HepG2 (cell line): Measurements from ENCODE around the gene FAM124A. TPM values are rescaled to one million over a fixed set of nuclear protein-coding genes. Genes with fewer than 3 reads are reported as not detected.

Source experiments
- EEA1 ChIP-seq: sonication (generic); formaldehyde crosslinking; IDR thresholded peaks from 2 replicates; pipeline ENCODE4 v1.5.1; 2020; ENCODE audit warnings: mild to moderate bottlenecking, missing genetic modification reagents, borderline replicate concordance
- GZF1 ChIP-seq: sonication (generic); formaldehyde crosslinking; IDR thresholded peaks from 2 replicates; pipeline ENCODE4 v1.5.1; 2020; ENCODE audit warnings: mild to moderate bottlenecking, missing genetic modification reagents
- KDM5B ChIP-seq: sonication (generic); formaldehyde crosslinking; IDR thresholded peaks from 2 replicates; pipeline ENCODE4 v1.4.0; 2020; ENCODE audit warnings: missing genetic modification reagents, mild to moderate bottlenecking, borderline replicate concordance
- MAZ ChIP-seq, 2 experiments: sonication (generic) in 1 of 2; formaldehyde crosslinking in 1 of 2; IDR thresholded peaks; 2 replicates each; pipeline versions ENCODE4 v1.5.0 to v1.6.1; 2012 to 2020; ENCODE audit warnings: low read depth in 2 of 2, mild to moderate bottlenecking in 2 of 2, borderline replicate concordance in 1 of 2, improper control_type of control experiment in 1 of 2, low read length in 1 of 2, missing genetic modification reagents in 1 of 2, moderate library complexity in 1 of 2
- NCOR1 ChIP-seq: fragments of 200-600 bp; sonication (generic); IDR thresholded peaks from 2 replicates; pipeline ENCODE4 v1.7.0; 2017; ENCODE audit warnings: antibody characterized with exemption, low read length, borderline replicate concordance
- NONO ChIP-seq, 2 experiments: fragments of 450-650 bp in 1 of 2; sonication (generic) in 1 of 2; formaldehyde crosslinking in 1 of 2; IDR thresholded peaks in 1 of 2; conservative IDR thresholded peaks in 1 of 2; 2 replicates each; pipeline versions ENCODE4 v1.6.1 to v1.8.0; 2017 to 2022; ENCODE audit warnings: mild to moderate bottlenecking in 1 of 2, missing genetic modification reagents in 1 of 2, moderate library complexity in 1 of 2
- SNRNP70 ChIP-seq: fragments of 200-400 bp; formaldehyde crosslinking; IDR thresholded peaks from 2 replicates; pipeline ENCODE4 v1.6.1; 2017; ENCODE audit warnings: mild to moderate bottlenecking, low read depth, low read length, moderate library complexity
- SPEN ChIP-seq: sonication (generic); formaldehyde crosslinking; IDR thresholded peaks from 2 replicates; pipeline ENCODE4 v1.5.1; 2020; ENCODE audit warnings: low read depth, mild to moderate bottlenecking, missing genetic modification reagents
- SRY ChIP-seq: sonication (generic); formaldehyde crosslinking; IDR thresholded peaks from 2 replicates; pipeline ENCODE4 v1.8.0; 2022; ENCODE audit warnings: mild to moderate bottlenecking, missing genetic modification reagents
- XRCC5 ChIP-seq: fragments of 200-400 bp; formaldehyde crosslinking; optimal IDR thresholded peaks from 2 replicates; pipeline ENCODE3; 2017; ENCODE audit warnings: mild to moderate bottlenecking, low read length
- ZFP36L1 ChIP-seq: sonication (generic); formaldehyde crosslinking; IDR thresholded peaks from 2 replicates; pipeline ENCODE4 v1.8.0; 2022; ENCODE audit warnings: mild to moderate bottlenecking, missing genetic modification reagents, moderate library complexity
- ZIK1 ChIP-seq: sonication (generic); formaldehyde crosslinking; IDR thresholded peaks from 2 replicates; pipeline ENCODE4 v1.5.0; 2020; ENCODE audit warnings: mild to moderate bottlenecking, low read depth, missing genetic modification reagents, borderline replicate concordance
- ZNF101 ChIP-seq: sonication (generic); formaldehyde crosslinking; IDR thresholded peaks from 2 replicates; pipeline ENCODE4 v1.4.0; 2020; ENCODE audit warnings: mild to moderate bottlenecking, low read depth, missing genetic modification reagents, borderline replicate concordance
- polyA plus RNA-seq, 8 experiments: library from polyadenylated mRNA; depleted of rRNA in 3 of 8; stranded (reverse) in 7 of 8; unstranded in 1 of 8; fragments of >200 nt; fragmentation: Illumina TruSeq in 4 of 8; extraction: Trizol in 4 of 8; gene quantifications; 2 replicates each; pipeline versions ENCODE4 v1.2.1 to v1.2.3, GENCODE V29; 2011 to 2016; ENCODE audit warnings: low read depth in 4 of 8, missing spikeins in 1 of 8, mixed read lengths in 1 of 8; ENCODE audit not compliant: insufficient read depth in 1 of 8
- total RNA-seq, 5 experiments: library from RNA; depleted of rRNA; stranded (reverse); fragments of >200 nt; fragmentation: Illumina TruSeq; extraction: Trizol; gene quantifications; 2 replicates each; pipeline ENCODE4 v1.2.3, GENCODE V29; 2016; ENCODE audit warnings: low read depth in 1 of 5
- TF ChIP-seq, protein P1 (sequence below): sonication (generic); formaldehyde crosslinking; IDR thresholded peaks from 2 replicates; pipeline ENCODE4 v1.4.0; 2020; ENCODE audit warnings: missing genetic modification reagents, borderline replicate concordance
- TF ChIP-seq, protein P2 (sequence below): sonication (generic); formaldehyde crosslinking; IDR thresholded peaks from 2 replicates; pipeline ENCODE4 v1.5.0; 2020; ENCODE audit warnings: missing genetic modification reagents, mild to moderate bottlenecking, borderline replicate concordance
- TF ChIP-seq, protein P3 (sequence below): IDR thresholded peaks from 2 replicates; pipeline ENCODE4 v1.6.1; 2012; ENCODE audit warnings: inconsistent platforms
- TF ChIP-seq, protein P4 (sequence below): sonication (generic); formaldehyde crosslinking; IDR thresholded peaks from 2 replicates; pipeline ENCODE4 v1.4.0; 2020; ENCODE audit warnings: mild to moderate bottlenecking, missing genetic modification reagents
- TF ChIP-seq, protein P5 (sequence below): sonication (generic); formaldehyde crosslinking; IDR thresholded peaks from 2 replicates; pipeline ENCODE4 v1.4.0; 2020; ENCODE audit warnings: missing genetic modification reagents; ENCODE audit errors: not compliant biosample characterization

FAM124A gene
- total and polyA plus RNA-seq, 2 of the 13 experiments (the other 11 are each of a cell fraction or from before 2014, with no cell fraction given), result not detected

DNA sequence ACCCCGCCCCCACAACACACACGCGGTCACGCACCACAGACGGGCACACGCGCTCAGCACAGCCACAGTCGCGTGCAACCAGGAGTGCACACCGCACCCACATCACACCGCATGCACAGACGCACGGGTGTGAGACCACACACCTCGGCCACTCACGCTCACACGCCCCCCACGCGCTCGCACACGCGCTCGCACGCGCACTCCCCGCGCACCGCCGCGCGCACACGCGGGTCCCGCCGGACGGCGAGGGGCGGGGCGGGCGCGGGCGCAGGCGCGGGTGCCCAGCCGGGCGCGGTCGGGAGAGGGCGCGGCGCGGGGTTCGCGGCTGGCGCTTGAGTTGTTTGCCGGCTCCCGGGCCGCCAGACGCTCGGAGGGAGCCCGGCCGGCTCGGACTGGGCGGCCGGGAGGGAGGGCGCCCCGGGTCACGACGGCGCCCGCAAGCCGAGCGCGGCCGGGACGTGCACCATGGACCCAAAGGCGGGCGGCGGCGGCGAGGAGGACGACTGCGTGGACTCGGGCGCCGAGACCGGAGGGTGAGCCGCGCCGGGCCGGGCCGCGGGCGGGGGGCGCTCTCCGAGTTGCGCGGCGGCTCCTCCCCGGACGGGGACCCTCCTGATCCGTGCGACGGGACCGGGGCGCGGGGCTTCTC, at the start of gene FAM124A (continued):
- TF ChIP-seq, protein P1, sequence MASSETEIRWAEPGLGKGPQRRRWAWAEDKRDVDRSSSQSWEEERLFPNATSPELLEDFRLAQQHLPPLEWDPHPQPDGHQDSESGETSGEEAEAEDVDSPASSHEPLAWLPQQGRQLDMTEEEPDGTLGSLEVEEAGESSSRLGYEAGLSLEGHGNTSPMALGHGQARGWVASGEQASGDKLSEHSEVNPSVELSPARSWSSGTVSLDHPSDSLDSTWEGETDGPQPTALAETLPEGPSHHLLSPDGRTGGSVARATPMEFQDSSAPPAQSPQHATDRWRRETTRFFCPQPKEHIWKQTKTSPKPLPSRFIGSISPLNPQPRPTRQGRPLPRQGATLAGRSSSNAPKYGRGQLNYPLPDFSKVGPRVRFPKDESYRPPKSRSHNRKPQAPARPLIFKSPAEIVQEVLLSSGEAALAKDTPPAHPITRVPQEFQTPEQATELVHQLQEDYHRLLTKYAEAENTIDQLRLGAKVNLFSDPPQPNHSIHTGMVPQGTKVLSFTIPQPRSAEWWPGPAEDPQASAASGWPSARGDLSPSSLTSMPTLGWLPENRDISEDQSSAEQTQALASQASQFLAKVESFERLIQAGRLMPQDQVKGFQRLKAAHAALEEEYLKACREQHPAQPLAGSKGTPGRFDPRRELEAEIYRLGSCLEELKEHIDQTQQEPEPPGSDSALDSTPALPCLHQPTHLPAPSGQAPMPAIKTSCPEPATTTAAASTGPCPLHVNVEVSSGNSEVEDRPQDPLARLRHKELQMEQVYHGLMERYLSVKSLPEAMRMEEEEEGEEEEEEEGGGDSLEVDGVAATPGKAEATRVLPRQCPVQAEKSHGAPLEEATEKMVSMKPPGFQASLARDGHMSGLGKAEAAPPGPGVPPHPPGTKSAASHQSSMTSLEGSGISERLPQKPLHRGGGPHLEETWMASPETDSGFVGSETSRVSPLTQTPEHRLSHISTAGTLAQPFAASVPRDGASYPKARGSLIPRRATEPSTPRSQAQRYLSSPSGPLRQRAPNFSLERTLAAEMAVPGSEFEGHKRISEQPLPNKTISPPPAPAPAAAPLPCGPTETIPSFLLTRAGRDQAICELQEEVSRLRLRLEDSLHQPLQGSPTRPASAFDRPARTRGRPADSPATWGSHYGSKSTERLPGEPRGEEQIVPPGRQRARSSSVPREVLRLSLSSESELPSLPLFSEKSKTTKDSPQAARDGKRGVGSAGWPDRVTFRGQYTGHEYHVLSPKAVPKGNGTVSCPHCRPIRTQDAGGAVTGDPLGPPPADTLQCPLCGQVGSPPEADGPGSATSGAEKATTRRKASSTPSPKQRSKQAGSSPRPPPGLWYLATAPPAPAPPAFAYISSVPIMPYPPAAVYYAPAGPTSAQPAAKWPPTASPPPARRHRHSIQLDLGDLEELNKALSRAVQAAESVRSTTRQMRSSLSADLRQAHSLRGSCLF (CRISPR knock-in tag), result no peak
- TF ChIP-seq, protein P2, sequence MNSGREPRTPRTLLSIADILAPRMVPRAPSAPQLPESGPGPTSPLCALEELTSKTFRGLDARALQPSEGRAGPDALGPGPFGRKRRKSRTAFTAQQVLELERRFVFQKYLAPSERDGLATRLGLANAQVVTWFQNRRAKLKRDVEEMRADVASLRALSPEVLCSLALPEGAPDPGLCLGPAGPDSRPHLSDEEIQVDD (CRISPR knock-in tag), result 0 out of 2 replicates have a peak, but pooled peaks have one; percentile 43
- TF ChIP-seq KDM5B, result peak; percentile 39; the same call in 1 of the 2 replicates
- no peak for TF ChIP-seq MAZ (IDR thresholded peaks at IDR 0.05; ENCODE audit: borderline replicate concordance, low read depth, low read length)
- TF ChIP-seq MAZ (CRISPR knock-in tag; IDR thresholded peaks at IDR 0.05; ENCODE audit: low read depth), result peak; percentile 57; the same call in 1 of the 2 replicates
- peak; percentile 24; the same call in 1 of the 2 replicates for TF ChIP-seq SRY
- TF ChIP-seq, protein P3, sequence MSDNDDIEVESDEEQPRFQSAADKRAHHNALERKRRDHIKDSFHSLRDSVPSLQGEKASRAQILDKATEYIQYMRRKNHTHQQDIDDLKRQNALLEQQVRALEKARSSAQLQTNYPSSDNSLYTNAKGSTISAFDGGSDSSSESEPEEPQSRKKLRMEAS, result peak; percentile 60
- no peak for TF ChIP-seq SNRNP70
- TF ChIP-seq, protein P4, sequence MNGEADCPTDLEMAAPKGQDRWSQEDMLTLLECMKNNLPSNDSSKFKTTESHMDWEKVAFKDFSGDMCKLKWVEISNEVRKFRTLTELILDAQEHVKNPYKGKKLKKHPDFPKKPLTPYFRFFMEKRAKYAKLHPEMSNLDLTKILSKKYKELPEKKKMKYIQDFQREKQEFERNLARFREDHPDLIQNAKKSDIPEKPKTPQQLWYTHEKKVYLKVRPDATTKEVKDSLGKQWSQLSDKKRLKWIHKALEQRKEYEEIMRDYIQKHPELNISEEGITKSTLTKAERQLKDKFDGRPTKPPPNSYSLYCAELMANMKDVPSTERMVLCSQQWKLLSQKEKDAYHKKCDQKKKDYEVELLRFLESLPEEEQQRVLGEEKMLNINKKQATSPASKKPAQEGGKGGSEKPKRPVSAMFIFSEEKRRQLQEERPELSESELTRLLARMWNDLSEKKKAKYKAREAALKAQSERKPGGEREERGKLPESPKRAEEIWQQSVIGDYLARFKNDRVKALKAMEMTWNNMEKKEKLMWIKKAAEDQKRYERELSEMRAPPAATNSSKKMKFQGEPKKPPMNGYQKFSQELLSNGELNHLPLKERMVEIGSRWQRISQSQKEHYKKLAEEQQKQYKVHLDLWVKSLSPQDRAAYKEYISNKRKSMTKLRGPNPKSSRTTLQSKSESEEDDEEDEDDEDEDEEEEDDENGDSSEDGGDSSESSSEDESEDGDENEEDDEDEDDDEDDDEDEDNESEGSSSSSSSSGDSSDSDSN (CRISPR knock-in tag), result peak; percentile 41; the same call in 1 of the 2 replicates
- TF ChIP-seq ZNF101 (CRISPR knock-in tag), result no peak
- no peak for TF ChIP-seq EEA1 (CRISPR knock-in tag)
- peak; percentile 69; the same call in 1 of the 2 replicates for TF ChIP-seq ZIK1
- no peak for TF ChIP-seq ZFP36L1
- TF ChIP-seq XRCC5, result no peak
- no peak for TF ChIP-seq GZF1
- TF ChIP-seq, protein P5, sequence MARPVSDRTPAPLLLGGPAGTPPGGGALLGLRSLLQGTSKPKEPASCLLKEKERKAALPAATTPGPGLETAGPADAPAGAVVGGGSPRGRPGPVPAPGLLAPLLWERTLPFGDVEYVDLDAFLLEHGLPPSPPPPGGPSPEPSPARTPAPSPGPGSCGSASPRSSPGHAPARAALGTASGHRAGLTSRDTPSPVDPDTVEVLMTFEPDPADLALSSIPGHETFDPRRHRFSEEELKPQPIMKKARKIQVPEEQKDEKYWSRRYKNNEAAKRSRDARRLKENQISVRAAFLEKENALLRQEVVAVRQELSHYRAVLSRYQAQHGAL (CRISPR knock-in tag), result no peak
- no peak for TF ChIP-seq NCOR1
- 0 out of 2 replicates have a peak, but pooled peaks have one; percentile 1 for TF ChIP-seq SPEN (CRISPR knock-in tag)
- TF ChIP-seq NONO (IDR thresholded peaks at IDR 0.05), result no peak
- 0 out of 2 replicates have a peak, but pooled peaks have one; percentile 23 for TF ChIP-seq NONO (CRISPR knock-in tag; conservative IDR thresholded peaks at IDR 0.05)
